ENCODE results near the gene SLC27A5. TPM values are rescaled to one million over a fixed set of nuclear protein-coding genes. Genes with fewer than 3 reads are reported as not detected.

SLC27A5 gene
- total RNA-seq, 1 donor from 2014 or later: 6.8 TPM

DNA sequence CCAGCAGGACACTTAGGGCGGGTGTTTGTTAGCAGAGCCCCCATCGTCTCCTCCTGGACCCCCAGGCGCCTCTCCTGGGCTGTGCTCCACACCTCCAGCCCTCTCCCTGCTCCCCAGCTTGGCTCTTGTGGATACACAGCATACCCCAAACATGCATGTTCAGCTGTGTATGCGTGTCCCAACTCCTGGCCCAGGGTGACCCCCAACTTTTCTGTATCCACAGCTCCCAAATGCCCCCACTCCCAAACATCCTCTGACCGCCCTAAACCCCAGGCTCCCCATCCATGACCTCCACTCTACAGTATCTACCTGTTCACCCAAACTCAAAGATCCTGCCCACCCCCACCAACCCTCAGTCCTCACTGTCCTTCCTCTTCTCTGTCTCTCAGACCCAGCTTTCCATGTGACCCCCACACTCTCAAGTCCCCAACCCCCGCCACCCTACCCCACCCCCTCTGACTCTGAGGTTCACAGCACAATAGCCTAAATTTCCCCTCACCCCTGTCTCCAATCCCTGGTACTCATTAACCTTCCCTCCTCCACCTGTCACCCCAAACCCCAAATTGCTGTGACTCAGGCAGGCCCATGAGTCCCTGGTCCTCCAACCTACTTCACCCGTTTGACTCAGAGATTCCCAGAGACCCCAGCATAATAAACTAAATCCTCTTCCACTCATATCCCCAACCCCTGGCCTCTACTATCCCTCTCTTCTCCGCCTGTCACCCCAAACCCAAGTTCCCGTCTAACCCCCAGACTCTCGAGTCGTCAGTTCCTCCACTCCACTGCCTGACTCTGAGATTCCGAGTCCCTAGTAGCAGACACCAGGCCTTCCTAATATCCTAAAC, 45.7 kb upstream of the SLC27A5 start:
- H3K36me3 Mint-ChIP-seq (ENCODE audit: low read depth, unreplicated experiment): peaks cover 13% of the 10 kb centered on the region
- H3K79me2 ChIP-seq (ENCODE audit: insufficient read depth, low read length): peaks cover 42% of the 10 kb centered on the region
- peak overlapping the region; percentile 97 for H3K4me3 Mint-ChIP-seq (ENCODE audit: unreplicated experiment)
- peaks cover 4% of the 10 kb centered on the region for H3K27me3 ChIP-seq (ENCODE audit: insufficient read depth, low read length)
- H3K4me1 Mint-ChIP-seq (ENCODE audit: low read depth, unreplicated experiment): peaks cover 31% of the 10 kb centered on the region
- peak overlapping the region; percentile 80 for H3K27ac ChIP-seq (ENCODE audit: low read depth, low read length)
- H3K9me3 Mint-ChIP-seq (ENCODE audit: unreplicated experiment): no peaks in the 10 kb centered on the region
- peaks cover 15% of the 10 kb centered on the region for H4K20me1 ChIP-seq (ENCODE audit: insufficient read depth, low read length)
- peaks cover 8% of the 10 kb centered on the region for H3K36me3 ChIP-seq (ENCODE audit: insufficient read depth, low read length)
- FAIRE-seq (no peak), DNase-seq (ENCODE audit: low read depth) (no peak)
- H3K27me3 Mint-ChIP-seq (ENCODE audit: low read depth, unreplicated experiment): no peaks in the 10 kb centered on the region
- no peak overlapping the region for H2AFZ ChIP-seq (ENCODE audit: low read depth, low read length)
- H3K4me3 ChIP-seq (ENCODE audit: insufficient read depth, low read depth, low read length): peak overlapping the region; percentile 94
- H3K4me1 ChIP-seq (ENCODE audit: insufficient read depth, low read length): peaks cover 39% of the 10 kb centered on the region
- peak overlapping the region; percentile 97 for H3K9ac ChIP-seq (ENCODE audit: low read length)
- TF ChIP-seq EZH2 (IDR thresholded peaks at IDR 0.05; ENCODE audit: insufficient read depth, low read length): no peak
- TF ChIP-seq CTCF (IDR thresholded peaks at IDR 0.05; ENCODE audit: insufficient read depth, low read depth, low read length): no peak
- peak overlapping the region; percentile 98 for H3K4me2 ChIP-seq (ENCODE audit: low read length)
- no peaks in the 10 kb centered on the region for H3K9me3 ChIP-seq (ENCODE audit: insufficient read depth, low read depth, low read length)
- H3K27ac Mint-ChIP-seq (ENCODE audit: unreplicated experiment): peak overlapping the region; percentile 88

DNA sequence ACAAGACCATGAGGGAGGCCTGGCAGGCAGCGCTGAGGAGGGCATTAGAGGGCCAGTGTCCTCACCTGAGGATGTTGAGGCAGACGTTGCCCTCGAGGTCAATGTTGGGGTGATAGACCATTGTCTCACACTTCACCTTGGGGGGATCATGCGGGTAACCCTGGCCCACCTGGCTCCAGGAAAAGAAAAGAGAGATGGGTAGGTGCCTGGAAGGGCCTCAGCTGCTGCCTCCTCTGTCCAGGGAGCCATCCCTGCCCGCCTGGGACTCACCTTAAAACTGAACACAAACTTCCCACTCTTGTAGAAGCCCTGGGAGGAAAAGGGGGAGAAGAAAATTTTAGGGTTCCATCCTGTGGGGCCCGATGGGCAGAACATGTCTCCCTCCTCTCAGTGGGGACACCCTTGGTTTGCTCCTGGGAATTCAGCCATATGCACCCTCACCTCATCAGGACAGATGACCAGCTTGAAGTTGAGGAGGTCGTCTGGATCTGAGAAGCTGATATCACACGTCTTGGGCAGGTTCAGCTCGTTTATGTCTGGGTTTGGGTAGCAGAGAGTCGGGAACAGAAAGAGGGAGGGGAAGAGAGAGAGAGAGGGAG, 44.9 kb upstream of the SLC27A5 start:
- no peak for FAIRE-seq
- no peak for TF ChIP-seq CTCF (IDR thresholded peaks at IDR 0.05; ENCODE audit: insufficient read depth, low read depth, low read length)
- no peak for TF ChIP-seq EZH2 (IDR thresholded peaks at IDR 0.05; ENCODE audit: insufficient read depth, low read length)
- Histone ChIP-seq H3K9ac (ENCODE audit: low read length) (peak overlapping the region; percentile 97), H3K27me3 (ENCODE audit: insufficient read depth, low read length) (peaks cover 4% of the 10 kb centered on the region), H3K36me3 (ENCODE audit: insufficient read depth, low read length) (peaks cover 16% of the 10 kb centered on the region), H3K27ac (ENCODE audit: low read depth, low read length) (peak overlapping the region; percentile 20), H3K79me2 (ENCODE audit: insufficient read depth, low read length) (peaks cover 45% of the 10 kb centered on the region), H3K9me3 (ENCODE audit: insufficient read depth, low read depth, low read length) (no peaks in the 10 kb centered on the region), H3K4me1 (ENCODE audit: insufficient read depth, low read length) (peaks cover 32% of the 10 kb centered on the region), H2AFZ (ENCODE audit: low read depth, low read length) (no peak overlapping the region), H3K4me3 (ENCODE audit: insufficient read depth, low read depth, low read length) (peak overlapping the region; percentile 94), H4K20me1 (ENCODE audit: insufficient read depth, low read length) (peaks cover 22% of the 10 kb centered on the region), H3K4me2 (ENCODE audit: low read length) (peak overlapping the region; percentile 98)
- peaks cover 18% of the 10 kb centered on the region for H3K36me3 Mint-ChIP-seq (ENCODE audit: low read depth, unreplicated experiment)
- DNase-seq (ENCODE audit: low read depth): no peak
- H3K4me3 Mint-ChIP-seq (ENCODE audit: unreplicated experiment): peak overlapping the region; percentile 97
- no peaks in the 10 kb centered on the region for H3K9me3 Mint-ChIP-seq (ENCODE audit: unreplicated experiment)
- H3K27me3 Mint-ChIP-seq (ENCODE audit: low read depth, unreplicated experiment): no peaks in the 10 kb centered on the region
- H3K4me1 Mint-ChIP-seq (ENCODE audit: low read depth, unreplicated experiment): peaks cover 31% of the 10 kb centered on the region
- peak overlapping the region; percentile 79 for H3K27ac Mint-ChIP-seq (ENCODE audit: unreplicated experiment)

All from astrocyte (in vitro differentiated cells and primary cell).